OCI-LY7 (cell line): ENCODE results near the gene LRRC36. TPM values are rescaled to one million over a fixed set of nuclear protein-coding genes. Genes with fewer than 3 reads are reported as not detected.

Experiments
- BruUV-seq: library from RNA; stranded (reverse); fragments of 400-500 nt; replicated peaks from 2 replicates; lab custom pipeline; 2021; lab: Mats Ljungman, UMichigan
- CTCF ChIA-PET: fragments of 300-600 bp; sonication (Branson Sonifier 250); formaldehyde crosslinking; loops from one replicate; lab custom pipeline; 2022; ENCODE audit warnings: antibody characterized with exemption; ENCODE audit not compliant: unreplicated experiment; lab: Charles Lee
- POLR2A ChIA-PET: fragments of 300-600 bp; sonication (Branson Sonifier 250); formaldehyde crosslinking; loops from one replicate; lab custom pipeline; 2022; ENCODE audit warnings: antibody characterized with exemption; lab: Charles Lee
- DNase-seq: peaks from one replicate; pipeline ENCODE4 v3.0.0-alpha.2; 2015; ENCODE audit warnings: low spot score
- H2AFZ ChIP-seq: fragments of 200-600 bp; sonication (generic), shearing (Covaris generic); 2 replicates; pipeline ENCODE4 v1.6.1; 2014; ENCODE audit warnings: mild to moderate bottlenecking, antibody characterized with exemption, low read length, moderate library complexity
- H3K27ac ChIP-seq: fragments of 200-600 bp; sonication (generic); 2 replicates; pipeline ENCODE4 v1.5.1; 2014; ENCODE audit warnings: mixed run types, low read depth, mild to moderate bottlenecking, moderate library complexity, low read length, inconsistent platforms; ENCODE audit not compliant: poor library complexity, severe bottlenecking
- H3K36me3 ChIP-seq: fragments of 200-600 bp; sonication (generic); 2 replicates; pipeline ENCODE4 v1.6.1; 2014; ENCODE audit warnings: mild to moderate bottlenecking, antibody characterized with exemption, low read length, moderate library complexity, mixed read lengths; ENCODE audit not compliant: insufficient read depth
- H3K4me1 ChIP-seq: fragments of 200-600 bp; sonication (generic); 2 replicates; pipeline ENCODE4 v1.5.1; 2014; ENCODE audit warnings: mild to moderate bottlenecking, low read length; ENCODE audit not compliant: insufficient read depth, poor library complexity, severe bottlenecking
- H3K4me2 ChIP-seq: fragments of 200-600 bp; sonication (generic); 2 replicates; pipeline ENCODE4 v1.6.1; 2014; ENCODE audit warnings: mild to moderate bottlenecking, low read length
- H3K4me3 ChIP-seq: fragments of 200-600 bp; sonication (generic); 2 replicates; pipeline ENCODE4 v1.5.1; 2014; ENCODE audit warnings: mild to moderate bottlenecking, low read depth, low read length; ENCODE audit not compliant: poor library complexity, severe bottlenecking
- H3K79me2 ChIP-seq: fragments of 200-600 bp; sonication (generic); 2 replicates; pipeline ENCODE4 v1.6.1; 2016; ENCODE audit warnings: low read depth, mild to moderate bottlenecking, low read length, moderate library complexity, mixed read lengths; ENCODE audit not compliant: insufficient read depth
- H3K9me2 ChIP-seq: fragments of 200-600 bp; sonication (generic); 2 replicates; pipeline ENCODE4 v1.6.1; 2016; ENCODE audit warnings: mild to moderate bottlenecking, low read length, mixed read lengths; ENCODE audit not compliant: insufficient read depth
- H3K9me3 ChIP-seq: fragments of 200-600 bp; sonication (generic); 2 replicates; pipeline ENCODE4 v1.6.1; 2014; ENCODE audit warnings: mild to moderate bottlenecking, mixed run types, low read length, mixed read lengths
- H4K20me1 ChIP-seq: fragments of 200-600 bp; sonication (generic); 2 replicates; pipeline ENCODE4 v1.6.1; 2014; ENCODE audit warnings: mild to moderate bottlenecking, antibody characterized with exemption, low read length, moderate library complexity, mixed read lengths; ENCODE audit not compliant: insufficient read depth
- CTCF ChIP-seq: fragments of 200-600 bp; sonication (generic); conservative IDR thresholded peaks from 2 replicates; pipeline ENCODE4 v1.5.1; 2014; ENCODE audit warnings: mild to moderate bottlenecking, antibody characterized with exemption, low read length, moderate library complexity, mixed read lengths
- EZH2phosphoT487 ChIP-seq: fragments of 200-600 bp; sonication (generic); IDR thresholded peaks from 2 replicates; pipeline ENCODE4 v1.6.1; 2018; ENCODE audit warnings: low read depth, borderline replicate concordance, mild to moderate bottlenecking, mixed run types, antibody characterized with exemption, low read length, moderate library complexity, mixed read lengths
- intact Hi-C: fragments of 100-400 bp; cut with micrococcal nuclease; formaldehyde crosslinking; loops from one replicate; pipeline ENCODE4 v1.10.0; 2022; ENCODE audit not compliant: unreplicated experiment
- total RNA-seq, 2 experiments: library from RNA; depleted of rRNA in 1 of 2; stranded (reverse); fragments of >200 nt in 1 of 2; shearing (Covaris generic) in 1 of 2; gene quantifications; 2 replicates each; pipeline ENCODE4 v1.2.3, GENCODE V29; 2014 to 2022

The LRRC36 gene
- total RNA-seq, 2 experiments from 2014 or later, result not detected

DNA sequence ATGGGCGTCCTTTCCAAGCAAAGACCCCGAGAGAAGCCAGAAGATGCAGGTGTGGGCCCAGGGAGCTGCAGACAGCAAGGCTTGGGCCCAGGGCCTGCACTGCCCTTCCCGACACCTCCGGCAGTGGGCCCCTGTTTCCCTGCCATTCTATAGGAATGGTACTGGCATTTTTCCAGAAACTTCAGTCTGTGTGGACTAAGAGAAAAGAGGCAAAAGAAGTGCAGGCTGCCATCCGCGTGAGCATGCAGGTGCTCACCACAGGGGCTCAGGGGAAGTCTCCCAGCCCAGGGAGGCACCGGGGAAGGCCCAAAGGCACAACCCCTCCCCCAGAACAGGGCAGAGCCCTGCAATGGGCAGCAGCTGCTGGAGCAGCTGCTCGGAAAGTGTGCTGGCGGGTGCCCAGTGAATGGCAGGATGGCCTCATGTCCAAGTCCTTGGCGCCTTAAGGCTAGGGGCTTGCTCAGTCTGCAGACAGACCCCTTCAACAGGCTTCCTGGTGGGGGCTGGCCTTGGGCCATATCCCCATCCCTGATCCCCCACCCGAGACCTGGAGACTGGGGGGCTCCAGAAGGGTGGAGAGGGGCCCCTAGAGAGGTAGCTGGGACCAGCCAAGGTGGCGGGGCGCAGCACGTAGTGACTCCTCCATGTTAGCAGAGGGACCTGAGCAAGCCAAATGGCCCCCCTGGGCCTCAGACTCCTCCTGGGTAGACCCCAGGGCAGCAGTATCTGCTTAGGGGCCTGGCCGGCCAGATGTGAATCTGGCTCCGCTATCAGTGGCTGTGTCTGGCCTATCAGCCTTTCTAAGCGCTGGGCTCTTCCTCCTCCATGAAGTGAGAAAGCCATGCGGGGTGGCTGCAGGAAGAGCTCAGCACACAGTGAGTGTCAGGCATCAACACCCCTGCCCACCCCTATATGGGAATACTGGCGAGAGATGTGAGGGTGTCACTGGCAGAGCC is 73.4 kb downstream of the LRRC36 start:
- Histone ChIP-seq H3K27ac (no peak overlapping the region), H3K4me3 (no peak overlapping the region), H2AFZ (no peak overlapping the region), H3K79me2 (no peaks in the 10 kb centered on the region), H4K20me1 (no peaks in the 10 kb centered on the region), H3K4me1 (no peaks in the 10 kb centered on the region), H3K4me2 (no peak overlapping the region), H3K9me2 (no peaks in the 10 kb centered on the region), H3K36me3 (no peaks in the 10 kb centered on the region), H3K9me3 (no peaks in the 10 kb centered on the region)
- ChIA-PET CTCF (interaction anchor here (0.6 kb wide), 2 partner anchors 18 to 525 kb away, joined by 3 read pairs; no protein-coding TSS in a partner anchor), POLR2A (no interaction called here)
- no peak for DNase-seq
- TF ChIP-seq EZH2phosphoT487, result no peak
- peak; percentile 9 for TF ChIP-seq CTCF
- intact Hi-C loops, result loop anchor here (1.0 to 5.0 kb wide), 3 partner anchors 53 to 140 kb away; partner anchors contain the start of gene PLEKHG4
- no TSS peak for BruUV-seq

DNA sequence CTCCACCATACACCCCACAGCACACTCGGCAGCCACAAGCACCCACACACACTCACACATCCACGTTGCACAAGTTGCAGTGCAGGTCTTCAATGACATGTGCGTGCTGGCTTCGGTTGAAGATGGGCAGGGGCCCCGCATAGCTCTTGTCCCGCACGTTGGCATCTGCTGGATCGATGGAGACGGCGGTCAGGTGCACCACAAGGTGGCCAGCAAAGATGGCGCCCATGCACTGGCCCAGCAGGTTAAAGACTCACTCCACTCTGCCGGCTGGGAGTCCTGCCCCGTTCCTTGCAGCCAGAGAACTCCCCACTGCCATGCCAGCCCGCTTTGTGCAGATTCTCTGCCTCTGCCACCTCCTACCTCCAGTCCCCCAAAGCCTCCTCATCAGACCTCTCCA is 74.3 kb downstream of the LRRC36 start:
- intact Hi-C loops, result no loop called here
- Histone ChIP-seq H3K9me2 (no peaks in the 10 kb centered on the region), H3K4me2 (no peak overlapping the region), H3K79me2 (no peaks in the 10 kb centered on the region), H3K27ac (no peak overlapping the region), H3K4me3 (no peak overlapping the region), H3K9me3 (no peaks in the 10 kb centered on the region), H3K36me3 (no peaks in the 10 kb centered on the region), H3K4me1 (no peaks in the 10 kb centered on the region), H2AFZ (no peak overlapping the region), H4K20me1 (no peaks in the 10 kb centered on the region)
- no peak for DNase-seq
- no peak for TF ChIP-seq CTCF
- CTCF ChIA-PET, result no interaction called here
- POLR2A ChIA-PET, result no interaction called here
- no TSS peak for BruUV-seq

DNA sequence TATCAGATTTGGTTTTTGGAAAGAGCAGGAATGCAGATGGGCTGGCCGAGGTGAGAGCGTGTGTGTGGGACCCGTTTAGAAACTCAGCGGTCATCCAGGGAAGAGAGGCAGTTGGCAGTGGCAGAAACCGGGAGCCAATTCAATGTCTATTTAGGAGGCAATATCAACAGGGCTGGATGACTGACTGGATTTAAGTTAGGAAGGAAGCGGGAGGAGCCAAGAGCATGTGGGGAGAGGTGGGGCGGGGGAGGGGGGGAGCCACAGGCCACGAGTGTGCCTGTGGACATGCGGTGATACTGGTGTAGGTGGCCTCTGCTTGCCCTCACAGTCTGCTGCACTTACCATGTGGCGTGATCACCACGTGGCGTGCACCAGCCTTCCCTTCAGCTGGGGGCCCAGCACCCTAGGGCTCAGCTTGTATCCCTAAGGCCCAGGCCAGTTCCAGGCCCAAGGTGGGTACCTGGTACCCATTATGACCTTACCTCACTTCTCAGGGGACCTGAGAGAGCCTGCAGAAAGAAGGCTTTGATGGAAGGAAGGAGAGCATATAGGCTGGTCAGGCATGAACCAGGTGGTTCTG is 77.5 kb downstream of the LRRC36 start:
- no peaks in the 10 kb centered on the region for H3K36me3 ChIP-seq
- no peak for DNase-seq
- H3K4me2 ChIP-seq, result no peak overlapping the region
- intact Hi-C loops, result no loop called here
- no peak overlapping the region for H3K4me3 ChIP-seq
- no peaks in the 10 kb centered on the region for H3K79me2 ChIP-seq
- TF ChIP-seq EZH2phosphoT487, result no peak
- no peaks in the 10 kb centered on the region for H3K9me3 ChIP-seq
- H3K27ac ChIP-seq, result no peak overlapping the region
- no peaks in the 10 kb centered on the region for H4K20me1 ChIP-seq
- H3K4me1 ChIP-seq, result no peaks in the 10 kb centered on the region
- CTCF ChIA-PET, result no interaction called here
- H3K9me2 ChIP-seq, result no peaks in the 10 kb centered on the region
- H2AFZ ChIP-seq, result no peak overlapping the region
- POLR2A ChIA-PET, result no interaction called here
- no TSS peak for BruUV-seq
